Measurements from ENCODE around the gene HJV.
"Not testable (repeated sequence)": the region's sequence is repeated elsewhere in the genome, so short reads cannot be mapped to it uniquely, and the experiment has no call there.

Gene HJV

DNA sequence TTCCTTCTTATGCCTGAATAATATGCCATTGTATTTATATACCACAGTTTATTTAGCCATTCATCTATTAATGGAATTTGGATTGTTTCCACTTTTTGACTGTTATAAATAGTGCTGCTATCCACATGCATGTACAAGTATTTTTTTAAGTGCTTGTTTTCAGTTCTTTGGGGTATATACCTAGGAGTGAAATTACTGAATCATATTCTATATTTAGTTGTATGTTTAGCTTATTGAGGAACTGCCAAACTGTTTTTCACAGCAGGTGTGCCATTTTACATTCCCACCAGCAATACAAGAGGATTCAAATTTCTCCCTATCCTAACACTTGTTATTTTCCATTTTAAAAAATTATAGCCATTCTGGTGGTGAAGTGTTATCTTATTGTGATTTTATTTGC lies 7.6 kb upstream of the HJV start:
- H3K4me2 ChIP-seq (ENCODE audit: low read depth, low read length, poor library complexity, severe bottlenecking) = no peak overlapping the region
- TF ChIP-seq, protein P1, sequence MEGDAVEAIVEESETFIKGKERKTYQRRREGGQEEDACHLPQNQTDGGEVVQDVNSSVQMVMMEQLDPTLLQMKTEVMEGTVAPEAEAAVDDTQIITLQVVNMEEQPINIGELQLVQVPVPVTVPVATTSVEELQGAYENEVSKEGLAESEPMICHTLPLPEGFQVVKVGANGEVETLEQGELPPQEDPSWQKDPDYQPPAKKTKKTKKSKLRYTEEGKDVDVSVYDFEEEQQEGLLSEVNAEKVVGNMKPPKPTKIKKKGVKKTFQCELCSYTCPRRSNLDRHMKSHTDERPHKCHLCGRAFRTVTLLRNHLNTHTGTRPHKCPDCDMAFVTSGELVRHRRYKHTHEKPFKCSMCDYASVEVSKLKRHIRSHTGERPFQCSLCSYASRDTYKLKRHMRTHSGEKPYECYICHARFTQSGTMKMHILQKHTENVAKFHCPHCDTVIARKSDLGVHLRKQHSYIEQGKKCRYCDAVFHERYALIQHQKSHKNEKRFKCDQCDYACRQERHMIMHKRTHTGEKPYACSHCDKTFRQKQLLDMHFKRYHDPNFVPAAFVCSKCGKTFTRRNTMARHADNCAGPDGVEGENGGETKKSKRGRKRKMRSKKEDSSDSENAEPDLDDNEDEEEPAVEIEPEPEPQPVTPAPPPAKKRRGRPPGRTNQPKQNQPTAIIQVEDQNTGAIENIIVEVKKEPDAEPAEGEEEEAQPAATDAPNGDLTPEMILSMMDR (conservative IDR thresholded peaks at IDR 0.05; ENCODE audit: low read length) = no peak
- no peak for TF ChIP-seq EZH2phosphoT487 (IDR thresholded peaks at IDR 0.05; ENCODE audit: borderline replicate concordance)

DNA sequence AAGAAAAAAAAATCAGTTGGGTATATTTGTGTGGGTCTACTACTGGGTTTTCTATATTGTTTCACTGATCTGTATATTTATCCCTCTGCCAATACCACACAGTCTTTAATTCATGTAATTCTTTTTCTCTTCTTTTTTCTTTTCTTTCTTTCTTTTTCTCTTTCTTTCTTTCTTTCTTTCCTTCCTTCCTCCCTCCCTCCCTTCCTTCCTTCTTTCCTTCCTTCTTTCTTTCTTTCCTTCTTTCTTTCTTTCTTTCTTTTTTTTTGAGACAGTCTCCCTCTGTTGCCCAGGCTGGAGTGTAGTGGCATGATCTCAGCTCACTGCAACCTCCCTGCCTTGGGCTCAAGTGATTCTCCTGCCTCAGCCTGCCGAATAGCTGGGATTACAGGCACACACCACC lies 5.1 kb upstream of the HJV start:
- H3K9ac ChIP-seq (ENCODE audit: low read depth, low read length, poor library complexity, severe bottlenecking); H3K9me3 ChIP-seq (ENCODE audit: insufficient read depth, low read depth, low read length); H3K79me2 ChIP-seq (ENCODE audit: insufficient read depth, low read length); H3K9me2 ChIP-seq (replicated peaks; ENCODE audit: low read depth, low read length); H3K36me3 ChIP-seq (ENCODE audit: insufficient read depth, low read length); H3F3A ChIP-seq (ENCODE audit: low read depth); H2AFZ ChIP-seq (ENCODE audit: low read length); H3K27me3 ChIP-seq (ENCODE audit: insufficient read depth, low read length, poor library complexity, severe bottlenecking); H3K4me3 ChIP-seq (ENCODE audit: low read length, poor library complexity, severe bottlenecking); H3K4me2 ChIP-seq (ENCODE audit: low read depth, low read length, poor library complexity, severe bottlenecking); H3K4me1 ChIP-seq (ENCODE audit: insufficient read depth, low read length, poor library complexity, severe bottlenecking); H4K20me1 ChIP-seq (ENCODE audit: insufficient read depth, low read length, poor library complexity, severe bottlenecking): not testable (repeated sequence)

More for the DNA sequence above, 7.6 kb upstream of the HJV start:
- H3K9me2 ChIP-seq (replicated peaks; ENCODE audit: low read depth, low read length) = no peaks in the 10 kb centered on the region
- H3K36me3 ChIP-seq (ENCODE audit: insufficient read depth, low read length) = no peaks in the 10 kb centered on the region
- H3K4me1 ChIP-seq (ENCODE audit: insufficient read depth, low read length, poor library complexity, severe bottlenecking) = peaks cover 6% of the 10 kb centered on the region
- no peak overlapping the region for H3K4me3 ChIP-seq (ENCODE audit: low read length, poor library complexity, severe bottlenecking)
- no peaks in the 10 kb centered on the region for H3K79me2 ChIP-seq (ENCODE audit: insufficient read depth, low read length)
- no peaks in the 10 kb centered on the region for H3K9me3 ChIP-seq (ENCODE audit: insufficient read depth, low read depth, low read length)
- H2AFZ ChIP-seq (ENCODE audit: low read length) = no peak overlapping the region
- H3K27me3 ChIP-seq (ENCODE audit: insufficient read depth, low read length, poor library complexity, severe bottlenecking) = no peaks in the 10 kb centered on the region
- no peaks in the 10 kb centered on the region for H3F3A ChIP-seq (ENCODE audit: low read depth)
- H3K9ac ChIP-seq (ENCODE audit: low read depth, low read length, poor library complexity, severe bottlenecking) = no peak overlapping the region
- H4K20me1 ChIP-seq (ENCODE audit: insufficient read depth, low read length, poor library complexity, severe bottlenecking) = no peaks in the 10 kb centered on the region

DNA sequence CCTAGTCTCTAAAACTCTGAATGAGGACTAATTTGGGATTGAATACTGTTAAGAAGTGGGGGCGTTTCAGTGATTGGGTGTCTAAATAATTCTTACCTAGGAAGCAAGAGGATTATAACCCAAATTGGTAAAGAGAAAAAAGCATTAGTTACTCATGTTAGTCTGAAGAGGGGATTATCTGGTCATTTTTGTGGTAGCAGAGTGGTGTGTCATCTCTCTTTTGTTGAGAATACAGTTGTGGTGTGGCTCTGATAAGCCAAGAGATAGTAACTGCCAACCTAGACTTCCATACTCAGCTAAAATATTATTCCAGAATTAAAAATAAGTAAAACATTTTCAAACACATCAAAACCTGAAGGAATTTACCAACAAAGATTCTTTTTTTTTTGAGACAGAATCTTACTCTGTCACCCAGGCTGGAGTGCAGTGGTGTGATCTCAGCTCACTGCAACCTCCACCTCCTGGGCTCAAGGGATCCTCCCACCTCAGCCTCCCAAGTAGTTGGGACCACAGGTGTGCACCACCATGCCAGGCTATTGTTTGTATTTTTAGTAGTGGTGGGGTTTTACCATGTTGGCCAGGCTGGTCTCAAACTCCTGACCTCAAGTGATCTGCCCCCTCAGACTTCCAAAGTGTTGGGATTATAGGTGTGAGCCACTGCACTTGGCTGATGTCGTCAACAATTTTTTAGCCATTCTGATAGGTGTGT lies 4.4 kb upstream of the HJV start:
- H3K9ac ChIP-seq (ENCODE audit: low read depth, low read length, poor library complexity, severe bottlenecking); H3F3A ChIP-seq (ENCODE audit: low read depth); H3K9me2 ChIP-seq (replicated peaks; ENCODE audit: low read depth, low read length); H3K9me3 ChIP-seq (ENCODE audit: insufficient read depth, low read depth, low read length); H4K20me1 ChIP-seq (ENCODE audit: insufficient read depth, low read length, poor library complexity, severe bottlenecking); H3K79me2 ChIP-seq (ENCODE audit: insufficient read depth, low read length); H2AFZ ChIP-seq (ENCODE audit: low read length); H3K27me3 ChIP-seq (ENCODE audit: insufficient read depth, low read length, poor library complexity, severe bottlenecking); H3K36me3 ChIP-seq (ENCODE audit: insufficient read depth, low read length); H3K4me1 ChIP-seq (ENCODE audit: insufficient read depth, low read length, poor library complexity, severe bottlenecking); H3K4me3 ChIP-seq (ENCODE audit: low read length, poor library complexity, severe bottlenecking); H3K4me2 ChIP-seq (ENCODE audit: low read depth, low read length, poor library complexity, severe bottlenecking): not testable (repeated sequence)

DNA sequence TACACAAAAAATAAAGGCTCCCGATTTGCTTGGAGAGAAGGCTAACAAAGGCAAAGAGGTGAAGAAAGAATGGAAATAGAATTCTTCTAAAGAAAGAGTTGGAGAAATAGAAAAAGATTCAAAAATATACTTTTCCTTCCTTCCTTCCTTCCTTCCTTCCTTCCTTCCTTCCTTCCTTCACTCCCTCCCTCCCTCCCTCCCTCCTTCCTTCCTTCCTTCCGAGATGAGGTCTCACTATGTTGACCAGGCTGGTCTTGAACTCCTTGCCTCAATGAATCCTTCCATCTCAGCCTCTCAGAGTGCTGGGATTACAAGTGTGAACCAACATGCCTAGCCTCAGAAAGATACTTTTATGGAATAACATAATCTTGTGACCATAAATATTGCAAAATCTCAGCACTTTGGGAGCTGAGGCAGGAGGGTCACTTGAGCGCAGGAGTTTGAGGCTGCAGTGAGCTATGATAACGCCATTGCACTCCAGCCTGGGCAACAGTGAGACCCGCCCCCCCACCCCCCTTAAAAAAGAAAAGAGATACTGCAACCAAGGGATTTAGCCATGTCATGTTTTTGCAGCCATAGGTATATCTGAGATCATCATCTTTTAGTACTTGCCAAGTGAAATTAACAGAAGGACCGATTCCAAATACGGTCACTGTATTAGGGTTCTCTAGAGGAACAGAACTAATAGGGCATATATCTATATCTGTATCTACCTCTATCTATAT lies 1.0 kb upstream of the HJV start:
- no peaks in the 10 kb centered on the region for H3K4me1 ChIP-seq (ENCODE audit: insufficient read depth, low read length, poor library complexity, severe bottlenecking)
- H3K4me2 ChIP-seq (ENCODE audit: low read depth, low read length, poor library complexity, severe bottlenecking) = no peak overlapping the region
- H3K36me3 ChIP-seq (ENCODE audit: insufficient read depth, low read length) = no peaks in the 10 kb centered on the region
- H3K79me2 ChIP-seq (ENCODE audit: insufficient read depth, low read length) = no peaks in the 10 kb centered on the region
- H3K9me3 ChIP-seq (ENCODE audit: insufficient read depth, low read depth, low read length) = no peaks in the 10 kb centered on the region
- H3K9ac ChIP-seq (ENCODE audit: low read depth, low read length, poor library complexity, severe bottlenecking) = no peak overlapping the region
- no peak overlapping the region for H2AFZ ChIP-seq (ENCODE audit: low read length)
- H4K20me1 ChIP-seq (ENCODE audit: insufficient read depth, low read length, poor library complexity, severe bottlenecking) = no peaks in the 10 kb centered on the region
- no peaks in the 10 kb centered on the region for H3F3A ChIP-seq (ENCODE audit: low read depth)
- no peak overlapping the region for H3K4me3 ChIP-seq (ENCODE audit: low read length, poor library complexity, severe bottlenecking)
- TF ChIP-seq, protein P1 (conservative IDR thresholded peaks at IDR 0.05; ENCODE audit: low read length) = no peak
- TF ChIP-seq EZH2phosphoT487 (IDR thresholded peaks at IDR 0.05; ENCODE audit: borderline replicate concordance) = no peak
- H3K27me3 ChIP-seq (ENCODE audit: insufficient read depth, low read length, poor library complexity, severe bottlenecking) = no peaks in the 10 kb centered on the region
- no peaks in the 10 kb centered on the region for H3K9me2 ChIP-seq (replicated peaks; ENCODE audit: low read depth, low read length)
